Nephron progenitor cell (in vitro differentiated cells): ENCODE measurements around the gene CPED1.
"Not testable (repeated sequence)": the region's sequence is repeated elsewhere in the genome, so short reads cannot be mapped to it uniquely, and the experiment has no call there.

Experiments
- DNase-seq: peaks from one replicate; pipeline ENCODE4 v3.0.0; 2021
- H3K27ac Mint-ChIP-seq: 2 replicates; pipeline ENCODE4 v1.8.0; 2021; ENCODE audit warnings: mild to moderate bottlenecking, moderate library complexity, mixed read lengths
- H3K27me3 Mint-ChIP-seq: 2 replicates; pipeline ENCODE4 v1.8.0; 2021; ENCODE audit warnings: mild to moderate bottlenecking, low read depth, mixed read lengths; ENCODE audit not compliant: poor library complexity
- H3K36me3 Mint-ChIP-seq: 2 replicates; pipeline ENCODE4 v1.8.0; 2021; ENCODE audit warnings: low read depth, mixed read lengths
- H3K4me1 Mint-ChIP-seq: 2 replicates; pipeline ENCODE4 v1.8.0; 2021; ENCODE audit warnings: mixed read lengths
- H3K4me3 Mint-ChIP-seq: 2 replicates; pipeline ENCODE4 v1.8.0; 2021; ENCODE audit warnings: mild to moderate bottlenecking, moderate library complexity, mixed read lengths
- H3K9me3 Mint-ChIP-seq: 2 replicates; pipeline ENCODE4 v1.8.0; 2021; ENCODE audit warnings: mild to moderate bottlenecking, moderate library complexity, mixed read lengths
- TF ChIP-seq, protein P1 (sequence below): fragments of 200-600 bp; sonication (generic); IDR thresholded peaks from 2 replicates; pipeline ENCODE4 v1.5.0; 2021; ENCODE audit warnings: antibody characterized with exemption

CPED1 gene

DNA sequence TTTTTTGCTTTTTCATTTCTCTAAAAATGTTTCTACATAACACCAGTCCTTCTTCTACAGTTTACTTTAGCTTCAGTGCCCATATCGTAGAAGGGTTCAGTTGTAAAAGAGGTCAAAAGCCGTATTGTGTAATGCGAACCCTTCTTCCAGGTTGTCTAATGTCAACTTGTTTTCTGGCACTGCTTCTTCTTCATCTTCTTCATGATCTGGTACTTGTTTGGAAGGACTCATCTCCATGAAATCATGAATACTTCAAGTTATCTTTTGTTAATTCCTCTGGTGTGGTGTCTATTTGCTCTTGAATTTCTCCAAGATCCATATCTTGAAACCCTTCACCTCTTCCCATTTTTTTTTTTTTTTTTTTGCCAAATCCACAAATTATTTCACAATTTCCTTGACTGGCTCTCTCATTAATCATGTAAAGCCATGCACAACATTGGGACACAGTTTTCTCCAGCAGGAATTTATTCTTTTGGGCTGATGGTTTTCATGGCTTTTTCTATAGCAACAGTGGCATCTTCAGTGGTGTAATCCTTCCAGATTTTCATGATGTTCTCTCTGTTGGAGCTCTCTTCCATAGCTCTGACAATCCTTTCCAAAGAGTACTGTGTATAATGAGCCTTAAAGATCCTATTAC, 85.1 kb downstream of the CPED1 start:
- Mint-ChIP-seq H3K27me3 (no peaks in the 10 kb centered on the region), H3K36me3 (no peaks in the 10 kb centered on the region), H3K4me3 (no peak overlapping the region), H3K27ac (no peak overlapping the region), H3K4me1 (peaks cover 35% of the 10 kb centered on the region), H3K9me3 (no peaks in the 10 kb centered on the region)
- DNase-seq: no peak
- TF ChIP-seq, protein P1, sequence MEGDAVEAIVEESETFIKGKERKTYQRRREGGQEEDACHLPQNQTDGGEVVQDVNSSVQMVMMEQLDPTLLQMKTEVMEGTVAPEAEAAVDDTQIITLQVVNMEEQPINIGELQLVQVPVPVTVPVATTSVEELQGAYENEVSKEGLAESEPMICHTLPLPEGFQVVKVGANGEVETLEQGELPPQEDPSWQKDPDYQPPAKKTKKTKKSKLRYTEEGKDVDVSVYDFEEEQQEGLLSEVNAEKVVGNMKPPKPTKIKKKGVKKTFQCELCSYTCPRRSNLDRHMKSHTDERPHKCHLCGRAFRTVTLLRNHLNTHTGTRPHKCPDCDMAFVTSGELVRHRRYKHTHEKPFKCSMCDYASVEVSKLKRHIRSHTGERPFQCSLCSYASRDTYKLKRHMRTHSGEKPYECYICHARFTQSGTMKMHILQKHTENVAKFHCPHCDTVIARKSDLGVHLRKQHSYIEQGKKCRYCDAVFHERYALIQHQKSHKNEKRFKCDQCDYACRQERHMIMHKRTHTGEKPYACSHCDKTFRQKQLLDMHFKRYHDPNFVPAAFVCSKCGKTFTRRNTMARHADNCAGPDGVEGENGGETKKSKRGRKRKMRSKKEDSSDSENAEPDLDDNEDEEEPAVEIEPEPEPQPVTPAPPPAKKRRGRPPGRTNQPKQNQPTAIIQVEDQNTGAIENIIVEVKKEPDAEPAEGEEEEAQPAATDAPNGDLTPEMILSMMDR: no peak

DNA sequence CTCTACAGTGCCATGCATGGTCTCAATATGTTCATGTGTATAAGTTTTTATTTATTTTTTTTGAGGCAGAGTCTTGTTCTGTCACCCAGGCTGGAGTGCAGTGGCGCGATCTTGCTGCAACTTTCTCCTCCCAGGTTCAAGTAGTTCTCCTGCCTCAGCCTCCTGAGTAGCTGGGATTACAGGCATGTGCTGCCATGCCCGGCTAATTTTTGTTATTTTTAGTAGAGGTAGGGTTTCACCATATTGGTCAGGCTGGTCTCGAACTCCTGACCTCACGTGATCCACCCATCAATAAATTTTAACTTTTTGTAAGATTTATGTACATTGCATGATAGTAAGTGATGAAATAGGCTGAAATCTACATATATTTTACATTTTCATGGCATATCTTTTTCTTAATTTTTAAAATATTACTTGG, 86.9 kb downstream of the CPED1 start:
- H3K4me1 Mint-ChIP-seq: peaks cover 35% of the 10 kb centered on the region
- not testable (repeated sequence) for H3K36me3 Mint-ChIP-seq, H3K27ac Mint-ChIP-seq, DNase-seq, H3K9me3 Mint-ChIP-seq, H3K4me3 Mint-ChIP-seq, H3K27me3 Mint-ChIP-seq

DNA sequence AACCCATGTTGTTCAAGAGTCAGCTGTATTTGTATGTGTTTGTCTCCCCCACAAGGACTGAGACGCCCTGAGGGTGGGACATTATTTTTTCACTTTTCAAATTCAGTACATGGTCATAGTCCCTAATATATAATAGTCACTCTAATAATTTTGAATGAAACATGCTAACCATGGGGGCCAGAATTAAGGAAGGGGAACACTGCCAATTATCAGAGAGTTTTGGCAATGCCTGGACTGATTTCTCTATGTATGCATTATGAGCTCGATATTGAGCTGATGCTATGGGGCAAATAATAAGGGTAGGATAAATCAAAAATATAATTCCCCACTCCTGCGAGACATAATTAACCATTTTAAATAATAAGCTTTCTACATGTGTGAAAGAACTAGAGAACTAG, 87.4 kb downstream of the CPED1 start:
- H3K9me3 Mint-ChIP-seq: no peaks in the 10 kb centered on the region
- no peak overlapping the region for H3K27ac Mint-ChIP-seq
- H3K4me3 Mint-ChIP-seq: no peak overlapping the region
- peaks cover 35% of the 10 kb centered on the region for H3K4me1 Mint-ChIP-seq
- TF ChIP-seq, protein P1: no peak
- H3K27me3 Mint-ChIP-seq: peaks cover 3% of the 10 kb centered on the region
- H3K36me3 Mint-ChIP-seq: no peaks in the 10 kb centered on the region
- no peak for DNase-seq

DNA sequence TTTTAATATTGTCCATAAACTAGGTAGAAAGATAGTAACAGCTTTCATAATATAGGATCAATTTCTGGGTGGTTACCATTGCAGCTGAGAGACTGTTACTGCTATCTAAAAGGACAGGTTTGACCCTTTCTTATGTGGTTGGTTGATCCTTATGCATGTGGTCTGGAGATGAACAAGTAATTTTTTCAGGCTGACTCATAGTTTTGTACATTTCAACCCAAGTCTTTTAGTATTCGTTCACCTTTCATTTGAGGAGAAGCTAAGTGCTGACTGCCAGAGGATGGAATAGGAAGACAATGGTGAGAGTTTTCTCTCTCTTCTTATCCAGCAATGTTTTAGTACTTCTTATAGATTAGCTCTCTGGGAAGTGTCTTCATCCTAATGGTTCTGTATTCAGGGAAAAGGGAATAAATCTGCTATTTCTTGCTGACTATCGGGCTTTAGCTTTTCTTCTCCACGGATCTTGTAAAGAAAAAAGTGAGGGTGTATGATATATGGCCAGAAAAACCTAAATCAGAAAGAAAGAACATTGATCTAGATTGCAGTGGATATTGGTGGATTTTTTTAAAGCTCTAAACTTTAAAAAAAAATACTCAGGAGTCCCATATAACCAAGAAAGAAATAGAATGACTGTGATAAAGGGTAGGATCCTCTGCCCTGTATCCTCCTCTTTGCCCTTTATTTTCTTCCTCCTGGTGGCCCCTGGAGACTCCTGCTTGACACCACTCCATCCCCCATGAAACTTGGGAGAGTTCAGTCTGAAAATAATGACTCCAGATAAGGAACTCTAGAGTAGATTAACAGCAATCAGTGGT, 88.0 kb downstream of the CPED1 start:
- TF ChIP-seq, protein P1: no peak
- Mint-ChIP-seq H3K36me3 (no peaks in the 10 kb centered on the region), H3K9me3 (no peaks in the 10 kb centered on the region), H3K27ac (peak overlapping the region; percentile 89), H3K27me3 (peaks cover 3% of the 10 kb centered on the region), H3K4me1 (peaks cover 35% of the 10 kb centered on the region), H3K4me3 (no peak overlapping the region)
- no peak for DNase-seq

DNA sequence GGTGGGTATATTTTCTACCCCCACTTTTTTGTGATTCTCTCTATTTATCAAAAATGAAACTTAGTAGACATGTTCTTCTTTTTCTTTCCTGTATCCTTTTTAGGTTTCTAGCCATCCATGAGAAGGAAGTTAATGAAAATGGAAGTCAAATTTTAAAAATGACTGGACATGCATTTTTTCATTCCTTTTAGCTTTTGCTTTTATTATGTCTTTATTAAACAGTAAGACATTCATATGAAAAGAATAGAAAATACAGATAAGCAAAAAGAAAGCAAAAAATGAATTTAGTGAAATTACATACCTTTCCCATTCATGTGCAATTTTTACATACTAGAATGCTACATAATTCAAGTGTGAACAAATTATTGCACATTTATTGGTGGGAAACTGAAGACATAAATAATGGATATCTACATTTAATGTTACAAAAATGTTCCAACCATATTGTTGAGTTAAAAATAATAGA, 88.7 kb downstream of the CPED1 start:
- TF ChIP-seq, protein P1: no peak
- H3K36me3 Mint-ChIP-seq: no peaks in the 10 kb centered on the region
- H3K27ac Mint-ChIP-seq: peak overlapping the region; percentile 89
- H3K4me1 Mint-ChIP-seq: peaks cover 35% of the 10 kb centered on the region
- no peak for DNase-seq
- peaks cover 3% of the 10 kb centered on the region for H3K27me3 Mint-ChIP-seq
- no peak overlapping the region for H3K4me3 Mint-ChIP-seq
- H3K9me3 Mint-ChIP-seq: no peaks in the 10 kb centered on the region

DNA sequence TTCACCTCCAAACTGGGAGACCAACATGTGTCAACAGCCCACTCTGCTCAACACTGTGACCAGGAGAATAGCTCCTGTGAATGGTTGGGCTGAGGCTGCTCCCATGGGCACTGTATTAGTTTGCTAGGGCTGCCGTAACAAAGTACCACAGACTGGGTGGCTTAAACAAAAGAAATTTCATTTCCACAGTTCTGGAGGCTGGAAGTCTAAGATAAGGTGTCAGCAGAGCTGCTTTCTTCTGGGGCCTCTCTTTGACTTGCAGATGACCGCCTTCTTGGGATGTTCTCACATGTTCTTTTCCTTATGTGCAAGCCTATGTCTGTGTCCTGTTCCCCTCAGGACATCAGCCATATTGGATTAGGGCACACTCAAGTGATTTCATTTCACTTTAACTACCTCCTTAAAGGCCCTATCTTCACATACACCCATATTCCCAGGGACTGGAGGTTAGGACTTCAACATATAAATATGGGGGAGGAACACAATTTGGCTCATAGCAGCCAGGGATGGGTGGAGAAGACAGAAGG, 90.3 kb downstream of the CPED1 start:
- Mint-ChIP-seq H3K27ac (no peak overlapping the region), H3K27me3 (peaks cover 6% of the 10 kb centered on the region), H3K9me3 (no peaks in the 10 kb centered on the region), H3K4me3 (no peak overlapping the region), H3K4me1 (peaks cover 24% of the 10 kb centered on the region), H3K36me3 (no peaks in the 10 kb centered on the region)
- TF ChIP-seq, protein P1: no peak
- DNase-seq: no peak
